HEK293 (cell line): ENCODE data around the gene WHRN.

Experiments used
- CTCF ChIA-PET: fragments of 350-600 bp; formaldehyde crosslinking; extraction: SDS; loops from one replicate; lab custom pipeline; 2021; ENCODE audit warnings: antibody characterized with exemption; lab: Yijun Ruan, JAX
- POLR2A ChIA-PET: fragments of 300-600 bp; formaldehyde crosslinking; extraction: SDS; loops from one replicate; lab custom pipeline; 2020; ENCODE audit warnings: antibody characterized with exemption, inconsistent platforms; lab: Yijun Ruan, JAX
- H3K27ac ChIP-seq: fragments of 200-500 bp; sonication (Bioruptor generic); 2 replicates; pipeline ENCODE4 v1.5.1; 2014; ENCODE audit warnings: low read depth, low read length, control low read depth, inconsistent platforms; ENCODE audit errors: extremely low read depth
- H3K36me3 ChIP-seq, 2 experiments: fragments of 200-500 bp in 1 of 2; sonication (Bioruptor generic) in 1 of 2; 1 replicate in 1 of 2; 2 replicates in 1 of 2; pipeline ENCODE4 v1.5.1; 2014 to 2017; ENCODE audit warnings: inconsistent platforms in 2 of 2, low read length in 2 of 2; ENCODE audit not compliant: control insufficient read depth in 2 of 2, insufficient read depth in 1 of 2
- H3K4me1 ChIP-seq: fragments of 200-500 bp; sonication (Bioruptor generic); 2 replicates; pipeline ENCODE4 v1.5.1; 2014; ENCODE audit warnings: mild to moderate bottlenecking, low read length, inconsistent platforms; ENCODE audit not compliant: control insufficient read depth, insufficient read depth
- H3K4me3 ChIP-seq: 2 replicates; pipeline ENCODE4 v1.5.1; 2011; ENCODE audit warnings: low read depth, mild to moderate bottlenecking, control low read depth, low read length, moderate library complexity
- H3K9me3 ChIP-seq: fragments of 200-500 bp; sonication (Bioruptor generic); 2 replicates; pipeline ENCODE4 v1.5.1; 2014; ENCODE audit warnings: low read depth, low read length, inconsistent platforms; ENCODE audit not compliant: control insufficient read depth, insufficient read depth
- BCL6B ChIP-seq: fragments of 450-650 bp; formaldehyde crosslinking; IDR thresholded peaks from 2 replicates; pipeline ENCODE4 v1.5.1; 2017; ENCODE audit warnings: missing biosample characterization, missing genetic modification characterization
- CTCF ChIP-seq: fragments of 450-650 bp; formaldehyde crosslinking; IDR thresholded peaks from 2 replicates; pipeline ENCODE4 v1.5.1; 2016; ENCODE audit warnings: missing biosample characterization, missing genetic modification characterization
- FEZF1 ChIP-seq: fragments of 450-650 bp; formaldehyde crosslinking; IDR thresholded peaks from 2 replicates; pipeline ENCODE4 v1.5.1; 2016; ENCODE audit warnings: missing biosample characterization, missing genetic modification characterization
- GLI4 ChIP-seq: fragments of 450-650 bp; formaldehyde crosslinking; IDR thresholded peaks from 2 replicates; pipeline ENCODE4 v1.5.1; 2016; ENCODE audit warnings: missing biosample characterization, missing genetic modification characterization
- IKZF3 ChIP-seq: fragments of 450-650 bp; IDR thresholded peaks from 2 replicates; pipeline ENCODE4 v1.5.0; 2018; ENCODE audit warnings: missing biosample characterization, mild to moderate bottlenecking, missing genetic modification characterization, moderate library complexity
- INSM2 ChIP-seq: fragments of 450-650 bp; formaldehyde crosslinking; IDR thresholded peaks from 2 replicates; pipeline ENCODE4 v1.5.1; 2016; ENCODE audit warnings: missing biosample characterization, missing genetic modification characterization
- KLF16 ChIP-seq: fragments of 450-650 bp; formaldehyde crosslinking; IDR thresholded peaks from 2 replicates; pipeline ENCODE4 v1.5.1; 2017; ENCODE audit warnings: missing biosample characterization, missing genetic modification characterization
- ZBTB11 ChIP-seq: fragments of 450-650 bp; formaldehyde crosslinking; conservative IDR thresholded peaks from 2 replicates; pipeline ENCODE4 v1.5.1; 2016; ENCODE audit warnings: low read depth, missing biosample characterization, missing genetic modification characterization
- ZNF146 ChIP-seq: fragments of 450-650 bp; formaldehyde crosslinking; IDR thresholded peaks from 2 replicates; pipeline ENCODE4 v1.5.1; 2016; ENCODE audit warnings: missing biosample characterization, missing genetic modification characterization
- ZNF169 ChIP-seq: fragments of 450-650 bp; formaldehyde crosslinking; IDR thresholded peaks from 2 replicates; pipeline ENCODE4 v1.5.1; 2016; ENCODE audit warnings: missing biosample characterization, missing genetic modification characterization
- ZNF239 ChIP-seq: fragments of 450-650 bp; formaldehyde crosslinking; IDR thresholded peaks from 2 replicates; pipeline ENCODE4 v1.5.1; 2016; ENCODE audit warnings: missing biosample characterization, missing genetic modification characterization
- ZNF266 ChIP-seq: fragments of 450-650 bp; formaldehyde crosslinking; IDR thresholded peaks from 2 replicates; pipeline ENCODE4 v1.5.1; 2016; ENCODE audit warnings: missing biosample characterization, missing genetic modification characterization, low read depth
- ZNF449 ChIP-seq: fragments of 450-650 bp; formaldehyde crosslinking; IDR thresholded peaks from 2 replicates; pipeline ENCODE4 v1.5.1; 2017; ENCODE audit warnings: missing biosample characterization, mild to moderate bottlenecking, missing genetic modification characterization, moderate library complexity
- ZNF544 ChIP-seq: fragments of 450-650 bp; formaldehyde crosslinking; IDR thresholded peaks from 2 replicates; pipeline ENCODE4 v1.5.0; 2017; ENCODE audit warnings: missing biosample characterization, missing genetic modification characterization
- ZNF549 ChIP-seq: fragments of 450-650 bp; IDR thresholded peaks from 2 replicates; pipeline ENCODE4 v1.5.1; 2018; ENCODE audit warnings: missing biosample characterization, missing genetic modification characterization, mild to moderate bottlenecking, inconsistent platforms, moderate library complexity
- ZNF571 ChIP-seq: fragments of 450-650 bp; formaldehyde crosslinking; IDR thresholded peaks from 2 replicates; pipeline ENCODE4 v1.5.0; 2017; ENCODE audit warnings: missing biosample characterization, missing genetic modification characterization
- ZNF624 ChIP-seq: fragments of 450-650 bp; formaldehyde crosslinking; IDR thresholded peaks from 2 replicates; pipeline ENCODE4 v1.5.1; 2017; ENCODE audit warnings: missing biosample characterization, missing genetic modification characterization
- ZNF645 ChIP-seq: fragments of 450-650 bp; formaldehyde crosslinking; IDR thresholded peaks from 2 replicates; pipeline ENCODE4; 2016; ENCODE audit warnings: missing biosample characterization, missing genetic modification characterization
- ZNF670 ChIP-seq: fragments of 450-650 bp; formaldehyde crosslinking; IDR thresholded peaks from 2 replicates; pipeline ENCODE4 v1.5.1; 2016; ENCODE audit warnings: missing biosample characterization, missing genetic modification characterization, low read depth
- ZNF768 ChIP-seq: fragments of 450-650 bp; formaldehyde crosslinking; IDR thresholded peaks from 2 replicates; pipeline ENCODE4 v1.5.1; 2018; ENCODE audit warnings: missing biosample characterization, mild to moderate bottlenecking, missing genetic modification characterization
- ZSCAN23 ChIP-seq: fragments of 450-650 bp; formaldehyde crosslinking; IDR thresholded peaks from 2 replicates; pipeline ENCODE4 v1.5.1; 2016; ENCODE audit warnings: missing biosample characterization, missing genetic modification characterization

WHRN gene

GRCh38 chr9:114500697-114501292, 4.5 kb downstream of the WHRN start (continued):
- TF ChIP-seq ZBTB11 (tag by site-specific recombination) (no peak), ZNF146 (tag by site-specific recombination) (no peak), BCL6B (tag by site-specific recombination) (no peak), ZSCAN23 (tag by site-specific recombination) (no peak), ZNF768 (tag by site-specific recombination) (peak; percentile 47; the same call in 1 of the 2 replicates)

- Histone ChIP-seq H3K36me3 (no peaks in the 10 kb centered on the region), H3K4me1 (peaks cover 10% of the 10 kb centered on the region), H3K9me3 (no peaks in the 10 kb centered on the region), H3K4me3 (no peak overlapping the region), H3K27ac (no peak overlapping the region)
- TF ChIP-seq ZNF239, result no peak
- TF ChIP-seq INSM2 (tag by site-specific recombination), result no peak
- TF ChIP-seq GLI4 (tag by site-specific recombination), result no peak
- no peak for TF ChIP-seq ZNF266
- no peak for TF ChIP-seq KLF16
- ChIA-PET POLR2A (no interaction called here), CTCF (interaction anchor here (0.8 to 4.8 kb wide), 6 partner anchors 10 to 153 kb away, joined by 3 to 25 read pairs (median 4); no protein-coding TSS in a partner anchor)
Measured at GRCh38 chr9:114499941-114500696, 5.2 kb downstream of the WHRN start.

- Histone ChIP-seq H3K9me3 (no peaks in the 10 kb centered on the region), H3K36me3 (no peaks in the 10 kb centered on the region), H3K4me1 (peaks cover 10% of the 10 kb centered on the region)
- no peak for TF ChIP-seq ZNF549 (tag by site-specific recombination)
- no peak for TF ChIP-seq ZNF449 (tag by site-specific recombination)
- TF ChIP-seq IKZF3, result no peak
- no peak for TF ChIP-seq FEZF1 (tag by site-specific recombination)
- TF ChIP-seq ZNF624 (tag by site-specific recombination), result no peak
- TF ChIP-seq ZNF169 (tag by site-specific recombination), result no peak
- TF ChIP-seq ZNF670 (tag by site-specific recombination), result no peak
- TF ChIP-seq ZNF571, result no peak
- TF ChIP-seq CTCF (tag by site-specific recombination), result no peak
- TF ChIP-seq ZNF544 (tag by site-specific recombination), result no peak
- no peak for TF ChIP-seq ZNF645
- TF ChIP-seq, all 188 proteins: peak for 0
- no peak overlapping the region for H3K27ac ChIP-seq
- ChIA-PET POLR2A (no interaction called here), CTCF (interaction anchor here (0.8 to 4.8 kb wide), 5 partner anchors 11 to 154 kb away, joined by 3 to 25 read pairs (median 4); no protein-coding TSS in a partner anchor)
- no peak overlapping the region for H3K4me3 ChIP-seq
Measured at GRCh38 chr9:114499528-114499927, 5.7 kb downstream of the WHRN start.
